Measurements from ENCODE around the gene SCCPDH. TPM values are rescaled to one million over a fixed set of nuclear protein-coding genes. Genes with fewer than 3 reads are reported as not detected.
"Not testable (repeated sequence)": the region's sequence is repeated elsewhere in the genome, so short reads cannot be mapped to it uniquely, and the experiment has no call there.

SCCPDH gene
- total RNA-seq, 1 donor from 2014 or later, result 8.6 TPM

DNA sequence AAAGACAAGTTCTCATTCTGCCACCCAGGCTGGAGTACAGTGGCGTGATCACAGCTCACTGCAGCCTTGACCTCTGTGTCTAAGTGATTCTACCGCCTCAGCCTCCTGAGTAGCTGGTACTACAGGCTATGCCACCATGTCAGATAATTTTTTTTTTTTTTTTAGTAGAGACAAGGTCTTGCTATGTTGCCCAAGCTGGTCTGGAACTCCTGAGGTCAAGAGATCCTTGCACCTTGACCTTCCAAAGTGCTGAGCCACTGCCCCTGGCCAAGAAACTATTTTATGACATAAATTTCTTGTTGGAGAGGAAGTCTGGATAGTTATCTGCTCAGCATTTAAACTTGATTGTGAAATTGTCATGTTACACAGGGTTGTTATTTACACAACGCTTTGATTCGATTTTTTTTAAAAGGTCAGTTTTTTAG, 2.1 kb downstream of the SCCPDH start:
- intact Hi-C loops (cut with DNase I), result no loop called here
- Histone ChIP-seq H3K36me3 (peaks cover 22 to 37% of the 10 kb centered on the region in 2 donors), H3K27me3 (no peaks in the 10 kb centered on the region), H3K4me3 (no peak overlapping the region), H3K4me1 (peaks cover 0 to 7% of the 10 kb centered on the region in 2 donors), H3K9me3 (no peaks in the 10 kb centered on the region), H3K27ac (no peak overlapping the region)
- TF ChIP-seq, protein P1, sequence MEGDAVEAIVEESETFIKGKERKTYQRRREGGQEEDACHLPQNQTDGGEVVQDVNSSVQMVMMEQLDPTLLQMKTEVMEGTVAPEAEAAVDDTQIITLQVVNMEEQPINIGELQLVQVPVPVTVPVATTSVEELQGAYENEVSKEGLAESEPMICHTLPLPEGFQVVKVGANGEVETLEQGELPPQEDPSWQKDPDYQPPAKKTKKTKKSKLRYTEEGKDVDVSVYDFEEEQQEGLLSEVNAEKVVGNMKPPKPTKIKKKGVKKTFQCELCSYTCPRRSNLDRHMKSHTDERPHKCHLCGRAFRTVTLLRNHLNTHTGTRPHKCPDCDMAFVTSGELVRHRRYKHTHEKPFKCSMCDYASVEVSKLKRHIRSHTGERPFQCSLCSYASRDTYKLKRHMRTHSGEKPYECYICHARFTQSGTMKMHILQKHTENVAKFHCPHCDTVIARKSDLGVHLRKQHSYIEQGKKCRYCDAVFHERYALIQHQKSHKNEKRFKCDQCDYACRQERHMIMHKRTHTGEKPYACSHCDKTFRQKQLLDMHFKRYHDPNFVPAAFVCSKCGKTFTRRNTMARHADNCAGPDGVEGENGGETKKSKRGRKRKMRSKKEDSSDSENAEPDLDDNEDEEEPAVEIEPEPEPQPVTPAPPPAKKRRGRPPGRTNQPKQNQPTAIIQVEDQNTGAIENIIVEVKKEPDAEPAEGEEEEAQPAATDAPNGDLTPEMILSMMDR (IDR thresholded peaks at IDR 0.05), result no peak
- no peak for DNase-seq (ENCODE audit: low spot score in 2 of 2)

DNA sequence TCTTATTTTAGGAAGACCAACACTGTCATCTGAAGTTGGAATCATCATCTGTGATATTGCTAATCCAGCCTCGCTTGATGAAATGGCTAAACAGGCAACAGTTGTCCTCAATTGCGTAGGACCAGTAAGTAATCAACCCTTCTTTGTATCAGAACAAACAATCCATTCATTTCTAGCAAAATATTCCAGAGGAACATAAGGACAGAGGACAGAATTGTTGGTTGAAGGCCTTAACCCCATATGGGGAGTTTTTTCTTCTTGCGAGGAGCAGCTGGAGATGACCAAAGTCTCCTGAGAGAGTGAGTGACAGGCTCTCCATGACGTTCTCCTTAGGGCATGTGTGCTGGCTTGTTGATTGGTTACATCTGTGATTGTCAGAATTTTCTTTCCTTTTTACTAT, 2.7 kb downstream of the SCCPDH start:
- Histone ChIP-seq H3K9me3 (no peaks in the 10 kb centered on the region), H3K36me3 (peaks cover 23 to 43% of the 10 kb centered on the region in 2 donors), H3K27ac (no peak overlapping the region), H3K4me1 (peaks cover 0 to 7% of the 10 kb centered on the region in 2 donors), H3K4me3 (no peak overlapping the region), H3K27me3 (no peaks in the 10 kb centered on the region)
- intact Hi-C loops (cut with DNase I), result no loop called here
- no peak for DNase-seq (ENCODE audit: low spot score in 2 of 2)
- TF ChIP-seq, protein P1 (IDR thresholded peaks at IDR 0.05), result no peak

DNA sequence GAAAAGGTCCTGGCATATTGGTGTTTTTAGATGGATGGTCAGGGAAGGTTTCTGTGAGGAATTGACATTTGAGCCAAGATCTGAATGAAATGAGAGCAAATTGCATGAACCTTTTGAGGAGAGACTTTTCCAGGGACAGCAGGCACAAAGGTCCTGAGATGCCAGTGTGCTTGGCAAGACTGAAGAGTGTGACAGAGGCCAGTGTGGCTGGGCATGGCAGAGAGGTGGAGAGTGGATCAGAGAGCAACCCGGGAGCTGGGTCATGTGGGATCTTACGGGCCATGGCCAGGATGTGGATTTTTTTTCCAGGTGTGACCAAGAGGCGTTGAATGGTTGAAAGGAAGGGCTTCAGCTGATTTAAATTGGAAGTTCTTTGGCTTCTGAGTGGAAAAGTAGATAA, 3.4 kb downstream of the SCCPDH start:
- DNase-seq (ENCODE audit: low spot score in 2 of 2), result no peak
- Histone ChIP-seq H3K36me3 (peaks cover 30 to 45% of the 10 kb centered on the region in 2 donors), H3K4me1 (peaks cover 0 to 7% of the 10 kb centered on the region in 2 donors), H3K9me3 (no peaks in the 10 kb centered on the region), H3K27ac (no peak overlapping the region), H3K4me3 (no peak overlapping the region), H3K27me3 (no peaks in the 10 kb centered on the region)
- TF ChIP-seq, protein P1 (IDR thresholded peaks at IDR 0.05), result no peak
- intact Hi-C loops (cut with DNase I), result no loop called here

DNA sequence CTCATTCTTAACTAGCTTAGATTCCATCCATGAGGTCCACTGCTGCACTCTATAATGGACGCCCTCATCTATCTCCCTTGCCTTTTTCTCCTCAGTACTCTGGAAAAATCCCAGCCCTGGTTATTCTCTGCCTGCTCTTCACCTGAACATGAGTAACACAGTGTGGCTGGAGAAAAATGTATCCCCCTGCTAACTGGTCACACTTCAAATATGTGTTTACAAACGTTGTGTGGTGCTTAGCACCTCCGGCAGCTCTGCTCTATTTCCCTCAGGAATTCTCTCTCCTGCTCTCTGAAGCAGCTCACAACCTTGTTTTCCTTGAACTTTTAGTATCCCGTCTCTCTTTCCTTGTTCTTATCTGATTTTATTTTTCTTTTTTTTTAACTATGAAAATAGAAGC, 4.1 kb downstream of the SCCPDH start:
- intact Hi-C loops (cut with DNase I), result no loop called here
- no peak for DNase-seq (ENCODE audit: low spot score in 2 of 2)
- Histone ChIP-seq H3K4me1 (peaks cover 0 to 4% of the 10 kb centered on the region in 2 donors), H3K4me3 (no peak overlapping the region), H3K27me3 (no peaks in the 10 kb centered on the region), H3K36me3 (peaks cover 36 to 45% of the 10 kb centered on the region in 2 donors), H3K9me3 (no peaks in the 10 kb centered on the region), H3K27ac (no peak overlapping the region)
- TF ChIP-seq, protein P1 (IDR thresholded peaks at IDR 0.05), result no peak

DNA sequence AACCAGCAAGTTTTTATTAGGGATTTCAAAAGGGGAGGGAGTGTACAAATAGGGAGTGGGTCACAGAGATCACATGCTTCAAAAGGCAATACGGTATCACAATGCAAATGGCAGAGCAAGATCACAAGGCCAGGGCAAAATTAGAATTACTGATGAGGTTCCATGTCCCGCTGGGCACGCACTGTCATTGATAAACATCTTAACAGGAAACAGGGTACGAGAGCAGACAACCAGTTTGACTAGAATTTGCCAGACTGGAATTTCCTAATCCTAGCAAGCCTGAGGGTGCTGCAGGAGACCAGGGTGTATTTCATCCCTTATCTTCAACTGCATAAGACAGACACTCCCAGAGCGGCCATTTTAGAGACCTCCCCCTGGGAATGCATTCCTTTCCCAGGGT, 4.8 kb downstream of the SCCPDH start:
- H3K4me3 ChIP-seq; intact Hi-C loops (cut with DNase I); H3K9me3 ChIP-seq; DNase-seq (ENCODE audit: low spot score in 2 of 2); H3K27ac ChIP-seq; H3K27me3 ChIP-seq; H3K4me1 ChIP-seq: not testable (repeated sequence)
- peaks cover 36 to 45% of the 10 kb centered on the region in 2 donors for H3K36me3 ChIP-seq

DNA sequence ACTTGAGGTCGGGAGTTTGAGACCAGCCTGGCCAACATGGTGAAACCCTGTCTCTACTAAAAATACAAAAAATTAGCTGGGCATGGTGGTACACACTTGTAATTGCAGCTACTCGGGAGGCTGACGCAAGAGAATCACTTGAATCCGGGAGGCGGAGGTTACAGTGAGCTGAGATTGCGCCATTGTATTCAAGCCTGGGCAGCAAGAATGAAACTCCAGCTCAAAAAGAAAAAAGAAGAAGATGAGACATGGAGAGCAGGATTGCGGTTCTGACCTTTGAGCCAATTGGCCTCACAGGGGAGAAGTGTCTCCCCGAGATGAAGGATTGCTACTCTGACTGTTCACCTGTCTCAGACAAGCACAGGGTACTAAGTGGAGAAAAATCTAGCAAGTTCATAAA, 6.6 kb downstream of the SCCPDH start:
- DNase-seq (ENCODE audit: low spot score in 2 of 2), result no peak
- H3K9me3 ChIP-seq, result no peaks in the 10 kb centered on the region
- H3K27me3 ChIP-seq, result no peaks in the 10 kb centered on the region
- TF ChIP-seq, protein P1 (IDR thresholded peaks at IDR 0.05), result no peak
- H3K27ac ChIP-seq, result no peak overlapping the region
- no peak overlapping the region for H3K4me3 ChIP-seq
- intact Hi-C loops (cut with DNase I), result no loop called here
- H3K4me1 ChIP-seq, result no peaks in the 10 kb centered on the region
- peaks cover 42 to 52% of the 10 kb centered on the region in 2 donors for H3K36me3 ChIP-seq

DNA sequence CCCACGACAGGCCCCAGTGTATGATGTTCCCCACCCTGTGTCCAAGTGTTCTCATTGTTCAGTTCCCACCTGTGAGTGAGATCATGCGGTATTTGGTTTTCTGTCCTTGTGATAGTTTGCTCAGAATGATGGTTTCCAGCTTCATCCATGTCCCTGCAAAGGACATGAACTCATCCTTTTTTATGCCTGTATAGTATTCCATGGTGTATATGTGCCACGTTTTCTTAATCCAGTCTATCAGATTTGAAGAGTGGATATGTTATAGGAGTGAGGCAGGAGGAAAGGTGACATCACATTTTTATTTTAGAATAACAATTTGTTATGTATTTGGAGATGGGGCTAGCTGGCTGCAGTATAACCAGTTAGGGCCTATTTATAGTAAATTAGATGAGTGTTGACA, 7.7 kb downstream of the SCCPDH start:
- H3K4me1 ChIP-seq; H3K9me3 ChIP-seq; DNase-seq (ENCODE audit: low spot score in 2 of 2); H3K4me3 ChIP-seq; H3K27ac ChIP-seq; intact Hi-C loops (cut with DNase I); H3K27me3 ChIP-seq: not testable (repeated sequence)
- H3K36me3 ChIP-seq, result peaks cover 50 to 62% of the 10 kb centered on the region in 2 donors
